HepG2 (cell line): ENCODE data around the gene SERTAD1. TPM values are rescaled to one million over a fixed set of nuclear protein-coding genes. Genes with fewer than 3 reads are reported as not detected.

Source experiments
- ATF5 ChIP-seq: sonication (generic); formaldehyde crosslinking; IDR thresholded peaks from 2 replicates; pipeline ENCODE4 v1.4.0; 2020; ENCODE audit warnings: mild to moderate bottlenecking, low read depth, missing genetic modification reagents
- ATF7 ChIP-seq, 2 experiments: fragments of 450-650 bp in 1 of 2; sonication (generic) in 1 of 2; formaldehyde crosslinking in 1 of 2; IDR thresholded peaks; 2 replicates each; pipeline versions ENCODE4 v1.4.0 to v1.6.1; 2016 to 2020; ENCODE audit warnings: antibody characterized with exemption in 1 of 2, mild to moderate bottlenecking in 1 of 2, missing genetic modification reagents in 1 of 2
- CCDC6 ChIP-seq: sonication (generic); formaldehyde crosslinking; IDR thresholded peaks from 2 replicates; pipeline ENCODE4 v1.8.1; 2022; ENCODE audit warnings: mild to moderate bottlenecking, missing genetic modification reagents, moderate library complexity
- DMAP1 ChIP-seq: IDR thresholded peaks from 2 replicates; pipeline ENCODE4 v1.6.1; 2016
- ELF1 ChIP-seq: sonication (generic); formaldehyde crosslinking; IDR thresholded peaks from 2 replicates; pipeline ENCODE4 v1.4.0; 2020; ENCODE audit warnings: missing genetic modification reagents
- EZH2 ChIP-seq: conservative IDR thresholded peaks from 2 replicates; pipeline ENCODE4 v1.6.1; 2012; ENCODE audit warnings: mild to moderate bottlenecking, low read depth, low read length, moderate library complexity
- KDM2A ChIP-seq: sonication (generic); formaldehyde crosslinking; IDR thresholded peaks from 2 replicates; pipeline ENCODE4 v1.4.0; 2020; ENCODE audit warnings: low read depth, missing genetic modification reagents, borderline replicate concordance
- KMT2B ChIP-seq: IDR thresholded peaks from 2 replicates; pipeline ENCODE4 v1.6.1; 2016; ENCODE audit warnings: missing genetic modification reagents, missing compliant biosample characterization
- MAZ ChIP-seq, 2 experiments: sonication (generic) in 1 of 2; formaldehyde crosslinking in 1 of 2; IDR thresholded peaks; 2 replicates each; pipeline versions ENCODE4 v1.5.0 to v1.6.1; 2012 to 2020; ENCODE audit warnings: low read depth in 2 of 2, mild to moderate bottlenecking in 2 of 2, borderline replicate concordance in 1 of 2, improper control_type of control experiment in 1 of 2, low read length in 1 of 2, missing genetic modification reagents in 1 of 2, moderate library complexity in 1 of 2
- MTF2 ChIP-seq: sonication (generic); formaldehyde crosslinking; IDR thresholded peaks from 2 replicates; pipeline ENCODE4 v1.5.0; 2020; ENCODE audit warnings: missing genetic modification reagents, borderline replicate concordance
- POLR2A ChIP-seq, 2 experiments: IDR thresholded peaks; 2 replicates each; pipeline ENCODE4 v1.6.1; 2011; ENCODE audit warnings: low read depth in 2 of 2, low read length in 2 of 2, mild to moderate bottlenecking in 1 of 2, moderate library complexity in 1 of 2; ENCODE audit not compliant: insufficient read depth in 1 of 2
- THYN1 ChIP-seq: sonication (generic); formaldehyde crosslinking; IDR thresholded peaks from 2 replicates; pipeline ENCODE4 v1.8.1; 2023; ENCODE audit warnings: low read depth, mild to moderate bottlenecking, moderate library complexity, missing genetic modification reagents, borderline replicate concordance
- ZBTB34 ChIP-seq: sonication (generic); formaldehyde crosslinking; IDR thresholded peaks from 2 replicates; pipeline ENCODE4 v1.8.0; 2022; ENCODE audit warnings: mild to moderate bottlenecking, missing genetic modification reagents
- ZNF230 ChIP-seq: sonication (generic); formaldehyde crosslinking; IDR thresholded peaks from 2 replicates; pipeline ENCODE4 v1.4.0; 2020; ENCODE audit warnings: mild to moderate bottlenecking, missing genetic modification reagents
- ZNF407 ChIP-seq: sonication (generic); formaldehyde crosslinking; IDR thresholded peaks from one replicate; pipeline ENCODE4 v1.5.1; 2020; ENCODE audit warnings: mild to moderate bottlenecking, missing genetic modification reagents; ENCODE audit errors: not compliant biosample characterization
- ZNF660 ChIP-seq: sonication (generic); formaldehyde crosslinking; IDR thresholded peaks from 2 replicates; pipeline ENCODE4 v1.5.1; 2020; ENCODE audit warnings: mild to moderate bottlenecking, low read depth, missing genetic modification reagents, borderline replicate concordance
- ZNF691 ChIP-seq: sonication (generic); formaldehyde crosslinking; IDR thresholded peaks from 2 replicates; pipeline ENCODE4 v1.4.0; 2020; ENCODE audit warnings: missing genetic modification reagents, low read depth, mild to moderate bottlenecking, borderline replicate concordance
- polyA plus RNA-seq, 8 experiments: library from polyadenylated mRNA; depleted of rRNA in 3 of 8; stranded (reverse) in 7 of 8; unstranded in 1 of 8; fragments of >200 nt; fragmentation: Illumina TruSeq in 4 of 8; extraction: Trizol in 4 of 8; gene quantifications; 2 replicates each; pipeline versions ENCODE4 v1.2.1 to v1.2.3, GENCODE V29; 2011 to 2016; ENCODE audit warnings: low read depth in 4 of 8, missing spikeins in 1 of 8, mixed read lengths in 1 of 8; ENCODE audit not compliant: insufficient read depth in 1 of 8
- total RNA-seq, 5 experiments: library from RNA; depleted of rRNA; stranded (reverse); fragments of >200 nt; fragmentation: Illumina TruSeq; extraction: Trizol; gene quantifications; 2 replicates each; pipeline ENCODE4 v1.2.3, GENCODE V29; 2016; ENCODE audit warnings: low read depth in 1 of 5

The SERTAD1 gene
- total and polyA plus RNA-seq, 2 of the 13 experiments (the other 11 are each of a cell fraction or from before 2014, with no cell fraction given), result 4.3 to 4.5 TPM

GRCh38 chr19:40424637-40425449 is 949 bp downstream of the SERTAD1 start (continued):
- TF ChIP-seq ZNF407 (CRISPR knock-in tag) (peak; percentile 4), KDM2A (CRISPR knock-in tag) (no peak), ELF1 (CRISPR knock-in tag) (no peak), ZNF691 (CRISPR knock-in tag) (no peak), ATF7 (IDR thresholded peaks at IDR 0.05) (no peak), ATF7 (CRISPR knock-in tag; IDR thresholded peaks at IDR 0.05) (no peak), ATF5 (no peak), ZNF660 (CRISPR knock-in tag) (no peak), CCDC6 (no peak), ZNF230 (CRISPR knock-in tag) (no peak), POLR2A (IDR thresholded peaks at IDR 0.05; ENCODE audit: insufficient read depth in 1 of 2, low read depth in 2 of 2, low read length in 2 of 2) (0 out of 4 replicates have a peak, but pooled peaks of 1 of the 2 experiments have one; percentile 25), DMAP1 (CRISPR knock-in tag) (0 out of 2 replicates have a peak, but pooled peaks have one; percentile 10), KMT2B (CRISPR knock-in tag) (0 out of 2 replicates have a peak, but pooled peaks have one; percentile 10), ZBTB34 (CRISPR knock-in tag) (no peak), EZH2 (no peak), THYN1 (CRISPR knock-in tag) (no peak), MAZ (IDR thresholded peaks at IDR 0.05; ENCODE audit: borderline replicate concordance, low read depth, low read length) (peak; percentile 28; the same call in 1 of the 2 replicates), MAZ (CRISPR knock-in tag; IDR thresholded peaks at IDR 0.05; ENCODE audit: low read depth) (no peak), MTF2 (CRISPR knock-in tag) (no peak)
